Keratinocyte (primary cell): ENCODE results near the gene MDGA2. TPM values are rescaled to one million over a fixed set of nuclear protein-coding genes. Genes with fewer than 3 reads are reported as not detected.

Experiments
- DNase-seq: peaks from one replicate; pipeline ENCODE4 v3.0.0-alpha.2; 2011; ENCODE audit warnings: low read depth, missing footprints, low spot score
- FAIRE-seq: peaks from 2 replicates; lab custom pipeline; 2011; peaks lifted over from hg19 to GRCh38; lab: Jason Lieb, UNC
- H2AFZ ChIP-seq: 2 replicates; pipeline ENCODE4 v1.6.0; 2012; ENCODE audit warnings: low read length, control low read depth, inconsistent platforms; ENCODE audit not compliant: control insufficient read depth
- H3K27ac ChIP-seq: 2 replicates; pipeline ENCODE4 v1.5.1; 2011; ENCODE audit warnings: low read length; ENCODE audit not compliant: control insufficient read depth, insufficient read depth
- H3K27me3 ChIP-seq: 3 replicates; pipeline ENCODE4 v1.6.0; 2011; ENCODE audit warnings: low read length; ENCODE audit not compliant: control insufficient read depth, insufficient read depth; ENCODE audit errors: extremely low read depth
- H3K36me3 ChIP-seq, 2 experiments: 2 replicates in 1 of 2; 3 replicates in 1 of 2; pipeline ENCODE4 v1.5.1; 2011; ENCODE audit warnings: low read length in 2 of 2, mild to moderate bottlenecking in 1 of 2; ENCODE audit not compliant: control insufficient read depth in 2 of 2, insufficient read depth in 2 of 2; ENCODE audit errors: extremely low read depth in 1 of 2
- H3K4me1 ChIP-seq: 3 replicates; pipeline ENCODE4 v1.5.1; 2011; ENCODE audit warnings: low read length; ENCODE audit not compliant: control insufficient read depth, insufficient read depth; ENCODE audit errors: extremely low read depth
- H3K4me2 ChIP-seq: 3 replicates; pipeline ENCODE4 v1.6.0; 2011; ENCODE audit warnings: low read depth, low read length; ENCODE audit not compliant: control insufficient read depth, insufficient read depth; ENCODE audit errors: extremely low read depth
- H3K4me3 ChIP-seq, 3 experiments: fragments of 200-600 bp in 1 of 3; sonication (generic) in 1 of 3; 2 replicates in 2 of 3; 3 replicates in 1 of 3; pipeline ENCODE4 v1.5.1; 2011 to 2016; ENCODE audit warnings: low read length in 3 of 3, mild to moderate bottlenecking in 3 of 3, control low read depth in 2 of 3, inconsistent platforms in 1 of 3, low read depth in 1 of 3, mixed read lengths in 1 of 3, mixed run types in 1 of 3, moderate library complexity in 1 of 3; ENCODE audit not compliant: control insufficient read depth in 2 of 3, insufficient read depth in 2 of 3; ENCODE audit errors: extremely low read depth in 1 of 3
- H3K79me2 ChIP-seq: 2 replicates; pipeline ENCODE4 v1.6.0; 2012; ENCODE audit warnings: low read length; ENCODE audit not compliant: control insufficient read depth, insufficient read depth
- H3K9ac ChIP-seq: 3 replicates; pipeline ENCODE4 v1.6.0; 2011; ENCODE audit warnings: low read length; ENCODE audit not compliant: control insufficient read depth, insufficient read depth; ENCODE audit errors: extremely low read depth
- H3K9me1 ChIP-seq: 3 replicates; pipeline ENCODE4 v1.6.0; 2011; ENCODE audit warnings: low read length; ENCODE audit not compliant: control insufficient read depth, insufficient read depth; ENCODE audit errors: extremely low read depth
- H3K9me3 ChIP-seq: 2 replicates; pipeline ENCODE4 v1.5.1; 2012; ENCODE audit warnings: low read depth, low read length; ENCODE audit not compliant: control insufficient read depth
- H4K20me1 ChIP-seq: 3 replicates; pipeline ENCODE4 v1.6.0; 2011; ENCODE audit warnings: low read length; ENCODE audit not compliant: control insufficient read depth, insufficient read depth; ENCODE audit errors: extremely low read depth
- CTCF ChIP-seq, 3 experiments: IDR thresholded peaks in 1 of 3; conservative IDR thresholded peaks in 1 of 3; optimal IDR thresholded peaks in 1 of 3; 2 replicates in 2 of 3; 3 replicates in 1 of 3; pipeline versions ENCODE3 to v1.5.1; 2011; ENCODE audit warnings: low read length in 3 of 3, mild to moderate bottlenecking in 3 of 3, moderate library complexity in 2 of 3, control low read depth in 1 of 3, inconsistent platforms in 1 of 3; ENCODE audit not compliant: insufficient read depth in 2 of 3; ENCODE audit errors: extremely low read depth in 1 of 3
- EZH2 ChIP-seq: IDR thresholded peaks from one replicate; pipeline ENCODE4 v1.6.1; 2012; ENCODE audit warnings: inconsistent platforms, mild to moderate bottlenecking, low read length, moderate library complexity
- dilution Hi-C: fragments of 300-500 bp; cut with MboI; formaldehyde crosslinking; loops from one replicate; pipeline ENCODE4 v1.7.0; 2020; ENCODE audit warnings: low sequenced_read_pairs; ENCODE audit not compliant: extremely low pct_ligation_motif_present
- polyA plus RNA-seq, 5 experiments: library from polyadenylated mRNA; depleted of rRNA in 3 of 5; stranded (reverse) in 3 of 5; stranded (forward) in 1 of 5; unstranded in 1 of 5; fragments of >200 nt; gene quantifications; 1 replicate in 1 of 5; 2 replicates in 3 of 5; 3 replicates in 1 of 5; pipeline versions ENCODE4 v1.2.1 to v1.2.3, GENCODE V29; 2011 to 2012; ENCODE audit warnings: missing spikeins in 2 of 5, low read depth in 1 of 5, low replicate concordance in 1 of 5

MDGA2 gene
- polyA plus RNA-seq, 1 donor (not counting 4 experiments of a cell fraction or from before 2014, with no cell fraction given), result not detected

- no peak overlapping the region for H3K4me3 ChIP-seq
- H3K4me2 ChIP-seq, result no peak overlapping the region
- H3K9ac ChIP-seq, result no peak overlapping the region
- no peaks in the 10 kb centered on the region for H3K4me1 ChIP-seq
- DNase-seq, result no peak
- H4K20me1 ChIP-seq, result no peaks in the 10 kb centered on the region
- H3K27me3 ChIP-seq, result no peaks in the 10 kb centered on the region
- no peaks in the 10 kb centered on the region for H3K9me3 ChIP-seq
- no peaks in the 10 kb centered on the region for H3K79me2 ChIP-seq
- H3K27ac ChIP-seq, result no peak overlapping the region
- TF ChIP-seq CTCF (optimal IDR thresholded peaks at IDR 0.05 in 1 of 3, IDR thresholded peaks at IDR 0.05 in 1 of 3, conservative IDR thresholded peaks at IDR 0.05 in 1 of 3; ENCODE audit: extremely low read depth in 1 of 3, insufficient read depth in 2 of 3, low read length in 3 of 3) (no peak), EZH2 (no peak)
- H2AFZ ChIP-seq, result no peak overlapping the region
- no peaks in the 10 kb centered on the region for H3K36me3 ChIP-seq
- H3K9me1 ChIP-seq, result no peaks in the 10 kb centered on the region
- dilution Hi-C loops, result no loop called here
- no peak for FAIRE-seq
Measured at GRCh38 chr14:46861753-46862152, 813.7 kb downstream of the MDGA2 start.

- no peak overlapping the region for H3K4me2 ChIP-seq
- TF ChIP-seq EZH2 (no peak), CTCF (optimal IDR thresholded peaks at IDR 0.05 in 1 of 3, IDR thresholded peaks at IDR 0.05 in 1 of 3, conservative IDR thresholded peaks at IDR 0.05 in 1 of 3; ENCODE audit: extremely low read depth in 1 of 3, insufficient read depth in 2 of 3, low read length in 3 of 3) (no peak)
- H4K20me1 ChIP-seq, result no peaks in the 10 kb centered on the region
- no peak overlapping the region for H3K9ac ChIP-seq
- no peaks in the 10 kb centered on the region for H3K4me1 ChIP-seq
- H3K27me3 ChIP-seq, result no peaks in the 10 kb centered on the region
- DNase-seq, result no peak
- dilution Hi-C loops, result no loop called here
- H3K9me3 ChIP-seq, result no peaks in the 10 kb centered on the region
- no peak overlapping the region for H3K27ac ChIP-seq
- H2AFZ ChIP-seq, result no peak overlapping the region
- H3K9me1 ChIP-seq, result no peaks in the 10 kb centered on the region
- H3K79me2 ChIP-seq, result no peaks in the 10 kb centered on the region
- H3K4me3 ChIP-seq, result no peak overlapping the region
- no peaks in the 10 kb centered on the region for H3K36me3 ChIP-seq
- FAIRE-seq, result no peak
Measured at GRCh38 chr14:46840944-46841720, 834.3 kb downstream of the MDGA2 start.
